ENCODE data around the gene ZNF345. TPM values are rescaled to one million over a fixed set of nuclear protein-coding genes. Genes with fewer than 3 reads are reported as not detected.
A peak's percentile ranks its signal among the peaks of the same experiment; 100 is the strongest.

ZNF345 gene
- total and polyA plus RNA-seq, 2 of the 4 experiments (the other 2 are of a cell fraction) = 1.8 to 3.0 TPM

- Histone ChIP-seq H3K9ac (ENCODE audit: low read depth, low read length) (no peak overlapping the region), H2AFZ (replicated peaks; ENCODE audit: low read length, poor library complexity) (no peak overlapping the region), H3K27ac (ENCODE audit: insufficient read depth, low read length) (no peak overlapping the region), H3K56ac (ENCODE audit: extremely low read depth, insufficient read depth, low read length) (no peak overlapping the region), H4K8ac (ENCODE audit: low read depth in 2 of 2, low read length in 2 of 2) (no peak overlapping the region; a peak in 1 of 4 replicates), H2BK120ac (ENCODE audit: low read depth, low read length) (no peak overlapping the region), H2BK5ac (ENCODE audit: low read depth, low read length, poor library complexity, severe bottlenecking) (no peak overlapping the region), H4K5ac (ENCODE audit: low read depth, low read length) (no peak overlapping the region), H2AK5ac (ENCODE audit: low read depth, low read length) (no peak overlapping the region), H4K91ac (ENCODE audit: insufficient read depth, low read depth, low read length) (no peak overlapping the region), H3K27me3 (ENCODE audit: control insufficient read depth, insufficient read depth, low read length) (no peaks in the 10 kb centered on the region), H3K4me2 (ENCODE audit: low read depth, low read length) (peak overlapping the region; percentile 96), H3K4ac (ENCODE audit: low read depth, low read length) (no peak overlapping the region), H3K18ac (ENCODE audit: low read depth, low read length) (no peak overlapping the region), H3K9me3 (ENCODE audit: control insufficient read depth, insufficient read depth, low read length) (peaks cover 15% of the 10 kb centered on the region), H2AK9ac (replicated peaks; ENCODE audit: low read depth, low read length, poor library complexity) (no peak overlapping the region), H4K20me1 (ENCODE audit: insufficient read depth, low read length) (no peaks in the 10 kb centered on the region), H3K4me1 (ENCODE audit: control insufficient read depth, insufficient read depth, low read length) (0 out of 2 replicates have a peak, but pooled peaks cover 2% of the 10 kb centered on the region), H3K9me1 (ENCODE audit: insufficient read depth, low read length) (peaks cover 6% of the 10 kb centered on the region), H3K23ac (ENCODE audit: low read depth, low read length) (no peak overlapping the region; the same call in 1 of the 2 replicates), H3K4me3 (ENCODE audit: insufficient read depth, low read depth, low read length) (no peak overlapping the region), H3K14ac (replicated peaks; ENCODE audit: low read depth, low read length) (no peak overlapping the region), H3K79me1 (ENCODE audit: low read depth in 1 of 2, low read length in 2 of 2) (peaks cover 9 to 22% of the 10 kb centered on the region in 2 experiments), H2BK20ac (ENCODE audit: low read depth, low read length) (no peak overlapping the region), H2BK15ac (ENCODE audit: low read depth, low read length) (no peak overlapping the region), H3K36me3 (ENCODE audit: control insufficient read depth, insufficient read depth, low read length) (peaks cover 8% of the 10 kb centered on the region)
- ChIA-PET CTCF (no interaction called here), POLR2A (ENCODE audit: unreplicated experiment) (no interaction called here)
- WGBS, 2 experiments (ENCODE audit: extremely low coverage in 2 of 2, insufficient read length in 1 of 2) = no CpG with 5 or more reads among the region's 3 CpGs
- DNase-seq = no peak
- in situ Hi-C loops (cut with MboI; ENCODE audit: low sequenced_read_pairs) (no loop called here), intact Hi-C loops (cut with micrococcal nuclease) (loop anchor here (5.0 kb wide), 1 partner anchor 65 kb away; the partner anchor contains the start of genes ZNF568 and ZNF829), dilution Hi-C loops (cut with HindIII; ENCODE audit: low sequenced_read_pairs, unreplicated experiment) (no loop called here)
- TF ChIP-seq MAZ (IDR thresholded peaks at IDR 0.05; ENCODE audit: borderline replicate concordance, low read depth, low read length) (no peak), CHD1 (IDR thresholded peaks at IDR 0.05; ENCODE audit: low read depth, low read length) (no peak), ELK1 (IDR thresholded peaks at IDR 0.05; ENCODE audit: borderline replicate concordance, low read depth, low read length) (no peak)
- BruUV-seq (replicated peaks) = no TSS peak
- no peak for ATAC-seq (ENCODE audit: low read depth)
Observed at GRCh38 chr19:36851898-36852297, 1.2 kb downstream of the ZNF345 start.
